ENCODE measurements around the gene CDC34.
A peak's percentile ranks its signal among the peaks of the same experiment; 100 is the strongest.

CDC34 gene

DNA sequence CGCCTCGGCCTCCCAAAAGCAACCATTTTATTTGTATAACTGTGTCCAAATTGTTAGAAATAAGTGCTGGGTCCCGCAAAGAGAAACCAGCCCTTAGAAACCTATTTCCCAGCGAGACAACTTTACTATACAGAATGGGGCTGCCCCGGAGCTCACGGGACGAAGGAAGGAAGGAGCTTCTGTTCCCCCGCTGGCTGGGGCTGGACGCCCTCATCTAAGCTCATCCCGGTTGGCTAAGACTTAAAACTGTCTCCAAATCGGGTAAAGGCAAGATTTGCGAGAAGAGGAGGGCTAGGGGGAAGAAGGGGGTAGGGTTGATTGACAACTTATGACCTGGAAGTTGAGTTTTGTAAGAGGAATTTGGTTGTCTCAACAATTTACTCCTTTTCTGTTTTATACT lies 28.6 kb downstream of the CDC34 start:
- DNase-seq (ENCODE audit: low read depth), result no peak
- TF ChIP-seq, protein P1, sequence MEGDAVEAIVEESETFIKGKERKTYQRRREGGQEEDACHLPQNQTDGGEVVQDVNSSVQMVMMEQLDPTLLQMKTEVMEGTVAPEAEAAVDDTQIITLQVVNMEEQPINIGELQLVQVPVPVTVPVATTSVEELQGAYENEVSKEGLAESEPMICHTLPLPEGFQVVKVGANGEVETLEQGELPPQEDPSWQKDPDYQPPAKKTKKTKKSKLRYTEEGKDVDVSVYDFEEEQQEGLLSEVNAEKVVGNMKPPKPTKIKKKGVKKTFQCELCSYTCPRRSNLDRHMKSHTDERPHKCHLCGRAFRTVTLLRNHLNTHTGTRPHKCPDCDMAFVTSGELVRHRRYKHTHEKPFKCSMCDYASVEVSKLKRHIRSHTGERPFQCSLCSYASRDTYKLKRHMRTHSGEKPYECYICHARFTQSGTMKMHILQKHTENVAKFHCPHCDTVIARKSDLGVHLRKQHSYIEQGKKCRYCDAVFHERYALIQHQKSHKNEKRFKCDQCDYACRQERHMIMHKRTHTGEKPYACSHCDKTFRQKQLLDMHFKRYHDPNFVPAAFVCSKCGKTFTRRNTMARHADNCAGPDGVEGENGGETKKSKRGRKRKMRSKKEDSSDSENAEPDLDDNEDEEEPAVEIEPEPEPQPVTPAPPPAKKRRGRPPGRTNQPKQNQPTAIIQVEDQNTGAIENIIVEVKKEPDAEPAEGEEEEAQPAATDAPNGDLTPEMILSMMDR (conservative IDR thresholded peaks at IDR 0.05; ENCODE audit: low read depth, low read length), result no peak
- no peak overlapping the region for H3K4me3 ChIP-seq (ENCODE audit: low read depth, low read length)

DNA sequence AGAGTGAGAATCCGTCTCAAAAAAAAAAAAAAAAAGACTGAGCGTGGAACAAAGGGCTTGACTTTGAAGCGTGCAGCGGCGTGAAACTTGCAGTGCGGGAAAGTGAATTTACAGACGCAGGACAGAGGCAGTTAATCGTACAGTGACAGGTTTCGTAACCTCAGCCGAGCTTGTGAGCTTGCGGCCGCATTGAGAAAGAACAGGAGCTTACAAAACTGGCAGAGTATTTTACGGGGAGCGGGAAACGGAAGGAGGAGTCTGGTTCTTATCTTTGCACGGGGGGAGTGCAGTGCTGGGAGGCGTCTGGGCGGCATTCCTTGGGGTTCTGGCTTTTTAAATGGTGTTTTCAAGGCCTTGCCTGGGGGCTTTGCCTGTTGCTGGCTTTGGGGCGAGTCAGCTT lies 34.8 kb downstream of the CDC34 start:
- no peak overlapping the region for H3K4me3 ChIP-seq (ENCODE audit: low read depth, low read length)
- TF ChIP-seq, protein P1 (conservative IDR thresholded peaks at IDR 0.05; ENCODE audit: low read depth, low read length), result no peak
- no peak for DNase-seq (ENCODE audit: low read depth)

DNA sequence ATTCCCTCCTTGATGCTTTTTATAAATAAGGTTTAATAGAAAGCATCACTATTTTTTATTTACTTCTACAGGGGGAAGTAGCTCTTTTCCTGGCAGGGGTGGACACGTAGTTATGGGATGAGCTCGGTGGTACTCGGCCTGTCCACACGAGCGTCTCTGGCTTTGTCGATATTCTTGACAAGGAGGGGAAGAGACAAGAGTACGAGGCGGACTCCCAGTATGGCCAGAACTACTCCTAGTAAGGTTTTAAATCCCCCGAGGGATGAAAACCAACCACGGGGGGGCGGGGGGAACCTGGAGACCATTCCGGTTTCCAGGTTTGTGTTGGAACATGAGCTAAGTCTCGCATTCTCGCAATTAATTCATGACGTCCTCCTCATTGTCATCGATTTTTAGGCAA lies 35.3 kb downstream of the CDC34 start:
- TF ChIP-seq, protein P1 (conservative IDR thresholded peaks at IDR 0.05; ENCODE audit: low read depth, low read length), result no peak
- no peak for DNase-seq (ENCODE audit: low read depth)
- no peak overlapping the region for H3K4me3 ChIP-seq (ENCODE audit: low read depth, low read length)

DNA sequence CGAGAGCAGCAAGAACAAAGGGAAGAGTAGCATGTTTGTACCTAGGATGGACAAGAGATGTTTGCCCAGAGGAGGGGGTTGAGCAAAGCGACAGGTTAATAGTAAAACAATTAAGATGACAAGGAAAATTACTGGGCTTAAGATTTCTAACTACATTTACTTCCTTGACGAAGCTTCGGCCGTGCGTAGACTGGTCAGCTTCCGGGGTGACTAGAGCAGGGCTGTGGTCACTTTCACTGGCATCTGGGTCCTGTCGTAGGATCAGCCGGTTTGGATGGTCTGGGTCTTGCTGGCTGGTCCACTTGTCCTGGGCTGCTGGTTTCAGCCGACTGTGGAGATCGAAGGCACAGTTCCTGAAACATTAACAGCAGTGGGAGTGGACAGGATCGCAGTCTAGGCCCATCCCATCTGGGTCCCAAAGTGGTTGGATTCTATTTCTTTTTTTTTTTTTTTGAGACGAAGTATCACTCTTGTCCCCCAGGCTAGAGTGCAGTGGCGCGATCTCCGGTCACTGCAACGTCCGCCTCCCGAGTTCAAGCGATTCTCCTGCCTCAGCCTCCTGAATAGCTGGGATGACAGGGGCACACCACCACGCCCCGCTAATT lies 35.8 kb downstream of the CDC34 start:
- H3K4me3 ChIP-seq (ENCODE audit: low read depth, low read length), result no peak overlapping the region
- TF ChIP-seq, protein P1 (conservative IDR thresholded peaks at IDR 0.05; ENCODE audit: low read depth, low read length), result no peak
- no peak for DNase-seq (ENCODE audit: low read depth)

DNA sequence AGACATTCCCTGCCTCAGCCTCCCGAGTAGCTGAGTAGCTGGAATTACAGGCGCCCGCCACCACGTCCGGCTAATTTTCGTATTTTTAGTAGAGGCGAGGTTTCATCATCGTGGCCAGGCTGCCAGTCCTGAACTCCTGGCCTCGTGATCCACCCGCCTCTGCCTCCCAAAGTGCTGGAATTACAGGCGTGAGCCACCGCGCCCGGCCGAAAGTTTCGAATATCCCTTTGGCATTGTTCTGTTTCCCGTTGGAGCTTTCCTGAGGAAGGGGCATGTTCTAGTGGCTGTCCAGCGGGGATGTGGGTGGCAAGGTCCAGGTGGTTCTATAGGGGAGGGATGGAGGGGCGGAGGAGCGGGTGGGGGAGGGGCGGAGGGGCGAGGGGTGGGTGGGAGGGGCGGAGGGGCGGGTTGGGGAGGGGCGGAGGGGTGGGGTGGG lies 38.7 kb downstream of the CDC34 start:
- no peak for DNase-seq (ENCODE audit: low read depth)
- H3K4me3 ChIP-seq (ENCODE audit: low read depth, low read length), result no peak overlapping the region
- TF ChIP-seq, protein P1 (conservative IDR thresholded peaks at IDR 0.05; ENCODE audit: low read depth, low read length), result no peak

DNA sequence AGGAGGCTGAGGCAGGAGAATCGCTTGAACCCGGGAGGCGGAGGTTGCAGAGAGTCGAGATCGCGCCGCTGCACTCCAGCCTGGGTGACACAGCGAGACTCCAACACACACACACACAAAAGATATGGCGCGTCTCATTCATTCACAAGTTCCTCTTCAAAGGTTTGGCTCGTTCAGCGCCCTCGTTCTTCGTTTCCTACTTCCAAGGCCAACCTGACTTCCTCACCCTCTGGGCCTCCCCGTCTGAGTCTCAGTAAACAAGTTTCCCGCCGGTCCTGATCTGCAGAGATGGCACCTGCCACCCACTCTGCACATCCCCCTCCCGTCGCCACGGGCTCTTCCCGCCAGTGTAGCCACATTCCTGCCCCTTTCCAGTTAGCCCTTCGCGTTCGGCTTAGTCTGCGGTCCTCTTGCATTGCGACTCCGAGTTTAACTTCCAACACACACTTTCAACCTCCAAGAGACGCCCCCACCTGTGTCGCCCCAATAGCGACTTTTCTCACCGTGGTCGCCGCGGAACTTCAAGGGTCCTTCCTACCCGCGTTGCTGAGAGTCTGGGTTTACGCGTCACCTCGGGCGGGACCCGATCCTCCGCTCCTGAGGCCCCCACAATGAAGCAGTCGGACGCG lies 39.5 kb downstream of the CDC34 start:
- DNase-seq (ENCODE audit: low read depth), result no peak
- H3K4me3 ChIP-seq (ENCODE audit: low read depth, low read length), result peak overlapping the region; percentile 64
- TF ChIP-seq, protein P1 (conservative IDR thresholded peaks at IDR 0.05; ENCODE audit: low read depth, low read length), result no peak

DNA sequence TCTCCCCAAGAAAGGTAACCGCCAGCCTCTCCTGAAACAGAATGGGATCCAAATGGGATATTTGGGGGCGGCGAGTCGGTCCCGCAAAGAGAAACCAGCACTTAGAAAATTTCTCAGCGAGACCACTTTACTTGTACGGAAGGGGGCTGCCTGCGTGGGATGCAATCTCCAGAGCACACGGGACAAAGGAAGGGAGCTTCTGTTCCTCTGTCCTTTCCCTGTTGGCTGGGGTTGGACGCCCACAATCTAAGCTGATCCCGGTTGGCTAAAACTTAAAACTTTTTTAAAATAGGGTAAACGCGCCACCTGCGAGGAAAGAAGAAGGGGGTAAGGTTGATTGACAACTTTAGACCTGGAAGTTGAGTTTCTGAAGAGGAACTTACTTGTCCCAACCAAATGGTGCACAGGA lies 40.0 kb downstream of the CDC34 start:
- TF ChIP-seq, protein P1 (conservative IDR thresholded peaks at IDR 0.05; ENCODE audit: low read depth, low read length), result no peak
- DNase-seq (ENCODE audit: low read depth), result peak; percentile 47
- peak overlapping the region; percentile 64 for H3K4me3 ChIP-seq (ENCODE audit: low read depth, low read length)
